SHP77 (cell line): ENCODE results near the gene HECTD4.
"Not testable (repeated sequence)": the region's sequence is repeated elsewhere in the genome, so short reads cannot be mapped to it uniquely, and the experiment has no call there.

Source experiments
- DNase-seq, 2 experiments: peaks; one replicate each; lab custom pipeline; 2025; lab: John Stamatoyannopoulos, UW

The HECTD4 gene

GRCh38 chr12:112381883-112382796 is at the start of gene HECTD4:
HECTD4 (minus strand) TSS chr12:112382431; CDS start chr12:112382128, 303 bp downstream.
- peak; percentile 87 to 96 for DNase-seq

GRCh38 chr12:112431965-112432364 is 49.7 kb upstream of the HECTD4 start:
- DNase-seq = no peak

- no peak for DNase-seq
These were observed 48.7 kb upstream of the HECTD4 start for GRCh38 chr12:112430929-112431328.

- DNase-seq = no peak
These were observed 45.5 kb upstream of the HECTD4 start for GRCh38 chr12:112427760-112428159.

GRCh38 chr12:112425582-112426382 is 43.6 kb upstream of the HECTD4 start:
- no peak for DNase-seq

- DNase-seq = no peak
These were observed 41.9 kb upstream of the HECTD4 start for GRCh38 chr12:112424126-112424525.

GRCh38 chr12:112422531-112422930 is 40.3 kb upstream of the HECTD4 start:
- DNase-seq = no peak

- no peak for DNase-seq
These were observed 39.1 kb upstream of the HECTD4 start for GRCh38 chr12:112421363-112421762.

- no peak for DNase-seq
These were observed 38.5 kb upstream of the HECTD4 start for GRCh38 chr12:112420740-112421139.

GRCh38 chr12:112419297-112420133 is 37.3 kb upstream of the HECTD4 start:
- peak in 1 of 2 experiments; percentile 36 for DNase-seq

GRCh38 chr12:112418608-112419296 is 36.5 kb upstream of the HECTD4 start, which contains the start of gene PTPN11:
PTPN11 (plus strand) TSS chr12:112418947; CDS start chr12:112419112, 165 bp downstream.
- peak; percentile 62 to 79 for DNase-seq

GRCh38 chr12:112418273-112418607 is 36.0 kb upstream of the HECTD4 start:
- DNase-seq = no peak

- not testable (repeated sequence) for DNase-seq
These were observed 33.2 kb upstream of the HECTD4 start for GRCh38 chr12:112415457-112415856.

- DNase-seq = no peak
These were observed 31.8 kb upstream of the HECTD4 start for GRCh38 chr12:112413855-112414625.

GRCh38 chr12:112409906-112410244 is 27.6 kb upstream of the HECTD4 start:
- no peak for DNase-seq

- DNase-seq = peak; percentile 98
These were observed 27.1 kb upstream of the HECTD4 start, which contains the start of gene RPL6 for GRCh38 chr12:112409064-112409905. RPL6 (minus strand) TSS chr12:112409605; CDS start chr12:112408656, 949 bp downstream.

GRCh38 chr12:112408621-112409020 is 26.4 kb upstream of the HECTD4 start:
- no peak for DNase-seq

GRCh38 chr12:112407683-112408082 is 25.5 kb upstream of the HECTD4 start:
- not testable (repeated sequence) for DNase-seq
